T-helper 17 cell (primary cell): ENCODE data around the gene YWHAQ. TPM values are rescaled to one million over a fixed set of nuclear protein-coding genes. Genes with fewer than 3 reads are reported as not detected.
"Not testable (repeated sequence)": the region's sequence is repeated elsewhere in the genome, so short reads cannot be mapped to it uniquely, and the experiment has no call there.

Source experiments
- ATAC-seq: fragments of 150-1000 bp; cut with Tn5 transposase; 2 replicates; pipeline ENCODE4 v1.10.0; 2021; ENCODE audit warnings: mild to moderate bottlenecking, moderate library complexity
- DNase-seq, 3 donors: peaks; one replicate each; pipeline versions ENCODE4 v3.0.0 to v3.0.0-alpha.2; 2020 to 2021
- H3K9me3 ChIP-seq: one replicate; pipeline ENCODE4 v1.7.0; 2013; ENCODE audit warnings: low read length, mild to moderate bottlenecking; ENCODE audit not compliant: control insufficient read depth, poor library complexity, severe bottlenecking
- H3K27ac Mint-ChIP-seq: one replicate; pipeline ENCODE4 v1.8.0; 2022; ENCODE audit warnings: mild to moderate bottlenecking, moderate library complexity, mixed read lengths
- H3K27me3 Mint-ChIP-seq: one replicate; pipeline ENCODE4 v1.8.0; 2022; ENCODE audit warnings: mixed read lengths
- H3K36me3 Mint-ChIP-seq: one replicate; pipeline ENCODE4 v1.8.0; 2022; ENCODE audit warnings: low read depth, mixed read lengths
- H3K4me1 Mint-ChIP-seq: one replicate; pipeline ENCODE4 v1.8.0; 2022; ENCODE audit warnings: mild to moderate bottlenecking, mixed read lengths
- H3K4me3 Mint-ChIP-seq: one replicate; pipeline ENCODE4 v1.8.0; 2022; ENCODE audit warnings: mild to moderate bottlenecking, moderate library complexity, mixed read lengths
- total RNA-seq, 4 donors: library from RNA in 2 of 4; stranded (reverse) in 2 of 4; gene quantifications; one replicate each; pipeline ENCODE4 v1.2.3 and lab custom pipeline; 2022 to 2026

The YWHAQ gene
- total RNA-seq, 2 donors from 2014 or later: 176 to 189 TPM

GRCh38 chr2:9558948-9559381 lies 71.8 kb downstream of the YWHAQ start:
- ATAC-seq: no peak
- Mint-ChIP-seq H3K36me3 (peaks cover 7% of the 10 kb centered on the region), H3K27me3 (no peaks in the 10 kb centered on the region), H3K27ac (no peak overlapping the region), H3K4me1 (peaks cover 24% of the 10 kb centered on the region), H3K4me3 (no peak overlapping the region)
- no peaks in the 10 kb centered on the region for H3K9me3 ChIP-seq
- DNase-seq: no peak

DNA sequence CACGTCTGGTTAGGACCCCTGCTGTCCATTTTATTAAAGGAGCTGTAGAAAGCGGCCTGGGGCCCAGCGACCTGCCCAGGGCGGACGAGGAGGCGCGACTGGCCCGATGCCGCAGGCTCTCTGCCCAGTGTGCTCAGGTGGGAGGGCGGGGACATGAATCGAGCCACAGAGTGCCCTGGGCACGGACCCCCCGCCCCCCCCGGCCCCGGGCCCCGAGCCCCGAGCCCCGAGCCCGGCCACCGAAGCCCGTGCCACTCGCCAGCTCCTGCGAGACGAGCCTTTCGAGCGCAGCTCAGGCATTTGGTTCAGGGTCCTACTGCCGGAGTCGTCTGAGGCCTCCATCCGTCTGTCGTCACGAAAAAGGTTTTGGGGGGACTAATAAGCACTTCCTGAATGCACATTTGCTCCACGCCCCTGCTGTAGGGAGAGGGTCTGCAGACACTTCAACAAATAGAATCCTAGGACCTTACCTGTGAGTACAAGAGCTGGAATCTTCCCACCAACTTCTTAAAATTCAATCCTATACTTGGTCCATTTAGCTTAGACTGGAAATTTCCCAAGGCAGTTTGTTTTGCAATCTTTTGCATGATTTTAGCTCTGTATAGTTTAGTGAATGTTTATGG lies 74.6 kb downstream of the YWHAQ start:
- H3K4me1 Mint-ChIP-seq: peaks cover 34% of the 10 kb centered on the region
- no peak for DNase-seq
- ATAC-seq: no peak

GRCh38 chr2:9555297-9556120 lies 75.3 kb downstream of the YWHAQ start, which contains the start of gene ADAM17:
Gene ADAM17, minus strand, starts transcription at chr2:9555830. Its CDS starts 225 bp downstream, at chr2:9555605.
- Mint-ChIP-seq H3K4me1 (peaks cover 37% of the 10 kb centered on the region), H3K27me3 (no peaks in the 10 kb centered on the region), H3K4me3 (peak within 1 kb of the TSS; percentile 99), H3K36me3 (peaks cover 7% of the 10 kb centered on the region), H3K27ac (peak within 1 kb of the TSS; percentile 99)
- ATAC-seq (peak; percentile 90), DNase-seq (peak; percentile 74 to 80 (median 79))
- H3K9me3 ChIP-seq: no peaks in the 10 kb centered on the region

More for the DNA sequence above, 74.6 kb downstream of the YWHAQ start:
- no peaks in the 10 kb centered on the region for H3K9me3 ChIP-seq
- Mint-ChIP-seq H3K27ac (peak overlapping the region; percentile 99), H3K27me3 (no peaks in the 10 kb centered on the region), H3K36me3 (peaks cover 7% of the 10 kb centered on the region), H3K4me3 (peak overlapping the region; percentile 99)

GRCh38 chr2:9554921-9555296 lies 75.9 kb downstream of the YWHAQ start:
- peaks cover 7% of the 10 kb centered on the region for H3K36me3 Mint-ChIP-seq

GRCh38 chr2:9552219-9553178 lies 78.3 kb downstream of the YWHAQ start:
- H3K9me3 ChIP-seq: no peaks in the 10 kb centered on the region
- Mint-ChIP-seq H3K4me1 (peaks cover 49% of the 10 kb centered on the region), H3K36me3 (peaks cover 7% of the 10 kb centered on the region), H3K27me3 (no peaks in the 10 kb centered on the region), H3K27ac (peak overlapping the region; percentile 99), H3K4me3 (peak overlapping the region; percentile 82)
- ATAC-seq (peak; percentile 12), DNase-seq (no peak)

More at GRCh38 chr2:9554921-9555296, 75.9 kb downstream of the YWHAQ start:
- Mint-ChIP-seq H3K4me1 (peaks cover 39% of the 10 kb centered on the region), H3K4me3 (peak overlapping the region; percentile 99), H3K27ac (peak overlapping the region; percentile 99), H3K27me3 (no peaks in the 10 kb centered on the region)
- DNase-seq (no peak), ATAC-seq (peak; percentile 38)
- no peaks in the 10 kb centered on the region for H3K9me3 ChIP-seq

GRCh38 chr2:9550859-9551391 lies 79.9 kb downstream of the YWHAQ start:
- not testable (repeated sequence) for ATAC-seq, DNase-seq, H3K9me3 ChIP-seq, H3K27me3 Mint-ChIP-seq, H3K36me3 Mint-ChIP-seq
- peaks cover 51% of the 10 kb centered on the region for H3K4me1 Mint-ChIP-seq
- peak overlapping the region; percentile 99 for H3K27ac Mint-ChIP-seq
- H3K4me3 Mint-ChIP-seq: peak overlapping the region; percentile 59

GRCh38 chr2:9549420-9549819 lies 81.4 kb downstream of the YWHAQ start:
- peaks cover 47% of the 10 kb centered on the region for H3K4me1 Mint-ChIP-seq
- DNase-seq: no peak
- peak overlapping the region; percentile 86 for H3K27ac Mint-ChIP-seq
- H3K27me3 Mint-ChIP-seq: no peaks in the 10 kb centered on the region
- H3K4me3 Mint-ChIP-seq: no peak overlapping the region
- no peaks in the 10 kb centered on the region for H3K9me3 ChIP-seq
- ATAC-seq: no peak
- H3K36me3 Mint-ChIP-seq: peaks cover 3% of the 10 kb centered on the region

DNA sequence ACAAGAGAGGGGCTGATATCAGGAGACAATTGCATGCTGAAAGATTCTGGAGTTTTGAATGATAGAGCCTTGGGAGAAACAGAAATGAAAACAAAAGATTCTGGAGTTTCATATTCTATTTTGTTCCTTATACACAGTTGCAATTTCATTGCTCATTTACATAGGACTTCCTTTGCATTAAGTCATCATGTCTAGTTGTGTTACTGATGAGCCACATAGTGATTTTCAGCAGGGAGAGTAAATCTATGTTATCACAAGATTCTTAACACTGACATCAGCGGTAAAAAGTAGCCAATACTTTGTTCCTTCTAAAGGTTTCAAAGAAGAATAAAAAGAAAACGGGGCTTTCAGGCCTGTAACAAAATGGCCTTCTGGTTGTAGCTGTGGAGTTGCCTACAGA lies 82.3 kb downstream of the YWHAQ start:
- H3K27me3 Mint-ChIP-seq: no peaks in the 10 kb centered on the region
- H3K36me3 Mint-ChIP-seq: peaks cover 3% of the 10 kb centered on the region
- ATAC-seq (peak; percentile 65), DNase-seq (no peak)
- H3K9me3 ChIP-seq: no peaks in the 10 kb centered on the region
- peaks cover 48% of the 10 kb centered on the region for H3K4me1 Mint-ChIP-seq
- peak overlapping the region; percentile 78 for H3K4me3 Mint-ChIP-seq
- H3K27ac Mint-ChIP-seq: peak overlapping the region; percentile 86

DNA sequence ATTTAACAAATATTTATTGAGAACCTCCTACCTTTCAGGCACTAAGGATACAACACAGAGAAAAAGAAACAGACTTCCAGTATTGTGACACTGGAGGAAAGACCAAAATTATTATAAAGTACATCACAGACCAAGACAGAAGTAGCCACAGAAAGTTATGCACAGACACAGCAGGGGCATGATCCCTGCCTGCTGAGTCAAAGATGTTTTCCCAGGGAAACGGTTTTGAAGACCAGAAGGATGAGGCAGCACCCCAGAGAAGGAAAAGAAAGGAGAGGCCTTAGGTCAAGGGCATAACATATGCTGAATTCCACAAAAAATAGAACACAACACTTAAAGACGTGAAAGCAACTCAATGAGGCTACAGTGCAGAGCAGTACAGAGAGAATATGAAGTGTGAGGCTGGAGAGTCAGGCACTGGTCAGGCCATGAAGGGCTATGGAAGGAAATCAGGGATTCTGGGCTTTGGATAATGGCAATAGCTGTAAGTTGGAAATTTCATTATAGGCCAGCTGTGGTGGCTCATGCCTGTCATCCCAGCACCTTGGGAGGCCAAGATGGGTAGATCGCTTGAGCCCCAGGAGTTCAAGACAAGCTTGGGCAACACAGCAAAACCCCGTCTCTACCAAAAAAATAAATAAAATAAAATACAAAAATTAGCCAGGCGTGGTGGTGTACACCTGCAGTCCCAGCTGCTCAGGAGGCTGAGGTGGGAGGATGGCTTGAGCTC lies 83.4 kb downstream of the YWHAQ start:
- peak overlapping the region; percentile 78 for H3K4me3 Mint-ChIP-seq
- H3K4me1 Mint-ChIP-seq: peaks cover 44% of the 10 kb centered on the region
- peak overlapping the region; percentile 86 for H3K27ac Mint-ChIP-seq
- DNase-seq: no peak
- H3K9me3 ChIP-seq: no peaks in the 10 kb centered on the region
- H3K36me3 Mint-ChIP-seq: peaks cover 3% of the 10 kb centered on the region
- no peak for ATAC-seq
- no peaks in the 10 kb centered on the region for H3K27me3 Mint-ChIP-seq

DNA sequence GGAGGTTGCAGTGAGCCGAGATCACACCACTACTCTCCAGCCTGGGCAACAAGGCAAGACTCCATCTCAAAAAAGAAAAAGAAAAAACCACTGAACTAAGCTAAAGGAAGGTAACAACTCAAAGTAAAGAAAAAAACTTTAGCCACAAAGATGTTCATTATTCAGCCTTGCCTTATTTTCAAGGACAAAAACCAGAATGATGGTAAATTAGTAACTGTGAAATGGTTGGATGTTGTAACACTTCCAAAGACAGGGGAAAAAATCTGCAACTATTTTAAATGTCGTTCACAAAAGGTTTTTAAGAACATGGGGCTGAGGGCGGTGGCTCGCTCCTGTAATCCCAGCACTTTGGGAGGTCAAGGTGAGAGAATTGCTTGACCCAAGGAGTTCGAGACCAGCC lies 85.3 kb downstream of the YWHAQ start:
- Mint-ChIP-seq H3K36me3 (peaks cover 3% of the 10 kb centered on the region), H3K4me1 (peaks cover 37% of the 10 kb centered on the region), H3K27ac (no peak overlapping the region), H3K4me3 (no peak overlapping the region), H3K27me3 (no peaks in the 10 kb centered on the region)
- DNase-seq: no peak
- ATAC-seq: no peak
- H3K9me3 ChIP-seq: no peaks in the 10 kb centered on the region

GRCh38 chr2:9543557-9543956 lies 87.2 kb downstream of the YWHAQ start:
- no peaks in the 10 kb centered on the region for H3K27me3 Mint-ChIP-seq
- H3K4me3 Mint-ChIP-seq: peak overlapping the region; percentile 43
- peaks cover 30% of the 10 kb centered on the region for H3K4me1 Mint-ChIP-seq
- H3K27ac Mint-ChIP-seq: peak overlapping the region; percentile 63
- H3K36me3 Mint-ChIP-seq: peaks cover 3% of the 10 kb centered on the region
- ATAC-seq (peak; percentile 55), DNase-seq (no peak)
- H3K9me3 ChIP-seq: no peaks in the 10 kb centered on the region

DNA sequence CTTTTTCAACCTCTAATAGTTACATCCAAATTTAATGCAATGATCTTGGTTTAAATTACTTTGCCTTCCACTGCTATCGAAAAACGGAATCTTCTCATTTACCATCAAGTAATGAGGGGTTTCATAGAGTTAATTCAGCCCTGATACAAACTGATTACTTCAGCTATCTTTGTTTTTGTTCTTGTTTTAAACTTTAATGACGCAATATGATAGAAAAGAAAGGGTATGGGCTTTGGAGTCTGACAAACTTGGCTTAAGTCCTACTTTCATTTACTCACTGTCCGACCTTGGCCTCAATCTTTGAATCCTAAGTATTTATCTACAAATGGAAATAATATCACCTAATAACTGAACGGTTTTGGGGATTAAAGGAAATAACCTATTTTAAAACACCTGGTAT lies 91.3 kb downstream of the YWHAQ start:
- H3K4me1 Mint-ChIP-seq: peaks cover 15% of the 10 kb centered on the region
- H3K27ac Mint-ChIP-seq: no peak overlapping the region
- H3K9me3 ChIP-seq: no peaks in the 10 kb centered on the region
- DNase-seq: no peak
- no peak for ATAC-seq
- no peak overlapping the region for H3K4me3 Mint-ChIP-seq
- no peaks in the 10 kb centered on the region for H3K27me3 Mint-ChIP-seq
- no peaks in the 10 kb centered on the region for H3K36me3 Mint-ChIP-seq
